NCI-H146 treated with DMSO at 0.1 percent for 48 hours (cell line): ENCODE data around the gene NUP205.
A peak's percentile ranks its signal among the peaks of the same experiment; 100 is the strongest.

Source experiments
- DNase-seq: peaks from one replicate; lab custom pipeline; 2025; ENCODE audit not compliant: unreplicated experiment; lab: John Stamatoyannopoulos, UW

The NUP205 gene, protein sequence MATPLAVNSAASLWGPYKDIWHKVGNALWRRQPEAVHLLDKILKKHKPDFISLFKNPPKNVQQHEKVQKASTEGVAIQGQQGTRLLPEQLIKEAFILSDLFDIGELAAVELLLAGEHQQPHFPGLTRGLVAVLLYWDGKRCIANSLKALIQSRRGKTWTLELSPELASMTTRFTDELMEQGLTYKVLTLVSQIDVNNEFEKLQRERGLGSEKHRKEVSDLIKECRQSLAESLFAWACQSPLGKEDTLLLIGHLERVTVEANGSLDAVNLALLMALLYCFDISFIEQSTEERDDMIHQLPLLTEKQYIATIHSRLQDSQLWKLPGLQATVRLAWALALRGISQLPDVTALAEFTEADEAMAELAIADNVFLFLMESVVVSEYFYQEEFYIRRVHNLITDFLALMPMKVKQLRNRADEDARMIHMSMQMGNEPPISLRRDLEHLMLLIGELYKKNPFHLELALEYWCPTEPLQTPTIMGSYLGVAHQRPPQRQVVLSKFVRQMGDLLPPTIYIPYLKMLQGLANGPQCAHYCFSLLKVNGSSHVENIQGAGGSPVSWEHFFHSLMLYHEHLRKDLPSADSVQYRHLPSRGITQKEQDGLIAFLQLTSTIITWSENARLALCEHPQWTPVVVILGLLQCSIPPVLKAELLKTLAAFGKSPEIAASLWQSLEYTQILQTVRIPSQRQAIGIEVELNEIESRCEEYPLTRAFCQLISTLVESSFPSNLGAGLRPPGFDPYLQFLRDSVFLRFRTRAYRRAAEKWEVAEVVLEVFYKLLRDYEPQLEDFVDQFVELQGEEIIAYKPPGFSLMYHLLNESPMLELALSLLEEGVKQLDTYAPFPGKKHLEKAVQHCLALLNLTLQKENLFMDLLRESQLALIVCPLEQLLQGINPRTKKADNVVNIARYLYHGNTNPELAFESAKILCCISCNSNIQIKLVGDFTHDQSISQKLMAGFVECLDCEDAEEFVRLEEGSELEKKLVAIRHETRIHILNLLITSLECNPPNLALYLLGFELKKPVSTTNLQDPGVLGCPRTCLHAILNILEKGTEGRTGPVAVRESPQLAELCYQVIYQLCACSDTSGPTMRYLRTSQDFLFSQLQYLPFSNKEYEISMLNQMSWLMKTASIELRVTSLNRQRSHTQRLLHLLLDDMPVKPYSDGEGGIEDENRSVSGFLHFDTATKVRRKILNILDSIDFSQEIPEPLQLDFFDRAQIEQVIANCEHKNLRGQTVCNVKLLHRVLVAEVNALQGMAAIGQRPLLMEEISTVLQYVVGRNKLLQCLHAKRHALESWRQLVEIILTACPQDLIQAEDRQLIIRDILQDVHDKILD (N-terminal part only)

DNA sequence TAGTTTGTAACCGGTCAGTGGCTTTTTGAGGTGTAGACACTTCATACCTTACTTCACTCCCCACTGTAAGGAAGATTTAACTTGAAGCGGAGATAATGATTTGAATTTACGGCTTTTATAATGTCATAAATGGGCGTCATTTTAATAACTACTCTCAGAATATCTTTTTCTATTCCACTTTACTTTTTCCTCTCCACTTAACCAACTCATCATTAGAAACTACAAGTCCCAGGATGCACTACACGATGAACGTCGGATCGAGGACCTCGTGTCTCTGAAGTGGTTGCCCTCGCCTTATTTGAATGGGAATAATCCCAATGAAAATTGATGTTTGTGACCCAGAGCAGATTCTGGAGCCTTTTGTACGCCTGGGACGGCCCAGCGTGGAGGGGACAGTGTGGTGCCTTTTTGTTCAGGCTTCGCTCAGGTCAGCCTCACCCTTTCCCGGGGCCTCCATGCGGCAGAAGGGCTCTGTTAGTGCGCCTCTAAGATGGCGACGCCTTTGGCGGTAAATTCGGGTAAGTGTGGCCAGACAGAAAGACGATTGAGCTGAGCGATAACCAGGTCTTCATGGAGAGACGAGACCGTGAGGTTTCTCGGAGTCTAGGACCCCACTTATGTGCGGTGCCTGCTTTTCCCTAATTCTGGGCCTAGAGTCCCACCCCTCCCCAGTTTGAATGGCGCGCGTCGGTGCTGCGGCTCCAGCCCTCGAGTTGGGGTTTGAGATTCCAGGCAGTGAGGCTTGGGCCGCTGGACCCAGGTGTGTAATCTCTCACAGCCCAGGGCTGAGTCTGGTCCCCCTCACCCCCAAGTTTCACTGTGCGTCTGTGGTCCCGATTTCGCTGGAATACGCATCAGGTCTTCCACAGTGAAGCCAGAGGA, at the start of gene NUP205:
NUP205 (plus strand) TSS at position 463 of the 882 bp plus-strand sequence; CDS start at position 491, 28 bp downstream.
- peak; percentile 94 for DNase-seq

DNA sequence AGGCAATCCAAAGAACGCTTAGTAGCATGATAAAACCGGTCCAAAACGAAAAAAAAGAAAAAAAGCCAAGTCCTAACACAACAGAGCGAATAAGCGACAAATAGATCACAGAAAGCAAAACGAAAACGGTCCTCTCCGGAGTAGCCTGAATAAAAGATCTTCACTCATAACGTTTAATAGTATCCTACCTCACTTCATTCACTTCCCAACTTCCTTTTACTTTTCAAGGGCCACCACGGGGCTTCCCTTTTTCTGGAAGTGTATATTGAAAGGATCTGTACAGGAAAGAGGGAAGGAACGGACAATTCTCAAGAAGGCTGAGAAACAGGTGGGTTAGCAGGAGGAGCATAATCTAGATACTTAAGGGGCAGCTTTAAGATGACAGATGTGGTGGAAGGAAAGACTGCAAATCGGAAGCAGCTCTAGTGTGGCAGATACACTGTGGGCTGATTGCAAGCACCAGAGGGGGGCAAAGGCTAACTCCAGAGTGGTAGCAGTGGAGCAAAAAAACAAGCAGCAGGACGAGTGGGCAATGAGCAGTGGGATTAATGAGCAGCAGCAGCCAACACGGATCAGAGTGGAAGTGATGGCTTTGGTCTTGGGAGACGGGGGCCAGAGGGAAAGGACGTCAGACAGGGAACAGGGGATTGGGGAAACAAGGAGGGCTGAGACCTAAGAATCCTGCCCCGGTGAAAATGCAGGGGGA, 48.7 kb upstream of the NUP205 start:
- DNase-seq = peak; percentile 24

GRCh38 chr7:135509589-135509838, 48.2 kb upstream of the NUP205 start:
- DNase-seq = no peak

DNA sequence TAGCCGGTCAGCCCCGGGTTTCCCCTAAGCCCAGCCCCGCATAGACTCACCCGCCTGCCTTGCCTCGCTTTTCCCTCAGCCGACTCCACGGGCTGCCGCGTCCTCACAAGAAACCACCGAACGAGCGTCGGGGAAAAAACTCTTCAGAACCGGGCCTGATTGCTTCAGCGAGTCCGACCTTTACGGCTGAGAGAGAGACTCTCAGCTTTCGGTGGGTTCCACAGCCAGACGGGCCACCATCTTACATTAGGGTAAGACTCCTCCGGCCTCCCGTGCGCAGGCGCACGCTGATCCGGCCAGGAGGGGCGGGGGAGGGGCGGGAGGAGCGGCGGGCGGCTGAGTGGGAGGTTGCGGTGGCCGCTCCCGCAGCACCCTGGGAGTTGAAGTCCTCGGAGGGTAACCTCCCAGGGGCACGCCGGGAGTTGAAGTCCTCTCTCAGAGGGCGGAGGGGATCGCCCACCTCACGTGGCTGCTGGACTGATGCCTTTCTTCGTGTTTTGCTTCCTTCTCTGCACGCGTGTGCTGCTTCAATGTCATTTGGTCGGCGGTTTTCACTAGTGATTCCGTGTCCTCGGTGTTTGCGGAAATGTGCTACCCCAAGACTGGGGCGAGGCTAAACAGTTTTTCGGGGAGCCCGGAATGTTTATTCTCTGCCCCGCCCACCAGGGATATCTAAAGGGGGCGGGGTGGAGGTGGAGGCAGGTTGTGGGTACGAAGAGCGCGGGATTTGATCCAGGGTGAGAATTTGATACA, 47.7 kb upstream of the NUP205 start, which contains the start of gene CNOT4:
CNOT4 (minus strand) TSS at position 264 of the 753 bp plus-strand sequence. CDS start 71,771 bp downstream, outside the sequence.
- DNase-seq = peak; percentile 91

GRCh38 chr7:135510592-135511183, 47.0 kb upstream of the NUP205 start:
- DNase-seq = peak; percentile 25

DNA sequence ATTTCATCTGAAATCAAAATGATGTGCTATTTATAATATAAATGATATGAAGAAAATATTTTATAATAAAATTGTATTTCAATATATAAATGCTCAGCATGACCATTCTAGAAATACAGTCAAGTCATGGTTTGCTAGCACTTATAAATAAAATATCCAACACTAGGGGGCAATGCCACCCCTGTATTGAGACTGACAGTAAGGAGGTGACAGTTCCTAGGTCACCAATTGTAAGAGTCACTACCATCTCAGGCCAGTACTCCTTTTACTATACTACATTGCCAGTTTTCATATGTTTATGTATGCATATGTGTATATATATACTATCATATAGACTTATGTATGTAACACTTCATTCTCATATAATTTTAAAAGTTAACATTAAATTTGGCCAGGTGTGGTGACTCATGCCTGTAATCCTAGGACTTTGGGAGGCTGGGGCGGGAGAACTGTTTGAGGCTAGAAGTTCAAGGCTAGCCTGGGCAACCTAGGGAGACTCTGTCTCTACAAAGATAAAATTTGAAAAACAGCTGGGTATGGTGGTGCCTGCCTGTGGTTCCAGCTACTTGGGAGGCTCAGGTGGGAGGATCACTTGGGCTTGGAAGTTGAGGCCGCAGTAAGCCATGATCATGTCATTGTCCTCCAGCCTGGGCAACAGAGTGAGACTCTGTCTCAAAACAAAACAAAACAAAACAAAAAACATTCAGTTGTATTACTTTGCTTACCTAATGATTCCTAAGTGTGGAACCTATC, 45.4 kb upstream of the NUP205 start:
- DNase-seq = peak; percentile 73

- peak; percentile 6 for DNase-seq
Measured at GRCh38 chr7:135514856-135515255, 42.9 kb upstream of the NUP205 start.

GRCh38 chr7:135517060-135517459, 40.7 kb upstream of the NUP205 start:
- no peak for DNase-seq

DNA sequence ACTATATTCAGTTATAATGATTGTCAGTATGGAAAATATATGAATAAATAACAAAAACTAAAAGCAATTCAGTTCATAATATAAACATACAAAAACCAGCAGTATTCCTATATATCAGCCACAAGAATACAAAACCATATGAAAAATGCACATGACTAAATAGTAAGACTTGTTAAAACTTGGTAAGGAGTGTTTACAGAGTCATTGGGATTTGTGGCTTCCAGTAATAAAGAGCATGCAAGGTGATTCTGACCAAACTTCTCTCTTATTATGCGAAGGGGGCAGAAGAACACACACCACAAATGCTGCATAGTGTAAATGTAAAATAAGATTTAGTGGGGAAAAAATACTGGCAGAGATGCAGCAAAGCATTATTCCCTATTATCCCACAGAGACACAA, 39.0 kb upstream of the NUP205 start:
- DNase-seq = no peak

DNA sequence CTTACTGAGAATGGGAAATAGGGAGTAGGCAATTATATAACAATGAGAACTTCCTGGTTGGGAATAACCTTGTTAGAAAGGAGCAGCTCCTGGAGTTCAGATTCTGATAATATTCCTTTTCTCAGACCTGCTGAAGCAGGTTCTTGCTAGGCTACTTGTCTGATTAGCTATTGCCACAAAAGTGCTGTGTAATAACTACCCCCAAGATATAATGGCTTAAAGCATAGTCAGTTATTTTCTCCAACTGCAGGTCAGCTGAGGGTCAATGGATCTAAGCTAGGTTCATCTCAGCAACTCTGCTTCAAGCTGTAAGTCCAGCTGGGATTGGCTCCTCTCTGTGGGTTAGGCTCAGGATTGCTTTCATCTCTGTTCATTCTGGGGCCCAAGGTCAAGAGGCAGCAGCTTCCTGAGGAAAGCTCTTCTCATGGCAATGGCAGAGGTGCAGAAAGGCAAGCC, 38.5 kb upstream of the NUP205 start:
- DNase-seq = no peak

GRCh38 chr7:135519871-135520270, 37.8 kb upstream of the NUP205 start:
- DNase-seq = no peak

GRCh38 chr7:135522509-135522908, 35.2 kb upstream of the NUP205 start:
- DNase-seq = no peak

GRCh38 chr7:135523146-135523545, 34.6 kb upstream of the NUP205 start:
- DNase-seq = no peak

- no peak for DNase-seq
Measured at GRCh38 chr7:135525426-135525825, 32.3 kb upstream of the NUP205 start.

GRCh38 chr7:135527025-135527424, 30.7 kb upstream of the NUP205 start:
- DNase-seq = no peak

GRCh38 chr7:135536150-135536549, 21.6 kb upstream of the NUP205 start:
- DNase-seq = no peak

DNA sequence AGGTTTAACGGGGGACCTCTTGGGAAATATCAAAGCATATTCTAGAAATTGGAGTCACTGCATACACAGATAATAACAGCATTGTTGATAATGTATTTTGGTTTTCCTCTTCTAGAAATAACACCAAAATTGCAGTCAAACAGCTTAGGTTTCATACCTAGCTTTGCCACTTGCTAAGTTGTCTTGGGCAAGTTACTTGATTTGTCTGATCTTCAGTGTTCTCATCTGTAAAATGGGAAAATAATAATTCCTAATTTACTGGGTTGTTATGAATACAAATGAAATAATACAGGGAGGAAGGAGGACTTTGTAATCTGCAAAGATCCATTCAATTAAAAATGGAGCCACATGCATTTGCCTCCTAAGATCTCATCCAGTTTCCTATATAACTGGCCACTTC, 20.3 kb upstream of the NUP205 start:
- DNase-seq = no peak

DNA sequence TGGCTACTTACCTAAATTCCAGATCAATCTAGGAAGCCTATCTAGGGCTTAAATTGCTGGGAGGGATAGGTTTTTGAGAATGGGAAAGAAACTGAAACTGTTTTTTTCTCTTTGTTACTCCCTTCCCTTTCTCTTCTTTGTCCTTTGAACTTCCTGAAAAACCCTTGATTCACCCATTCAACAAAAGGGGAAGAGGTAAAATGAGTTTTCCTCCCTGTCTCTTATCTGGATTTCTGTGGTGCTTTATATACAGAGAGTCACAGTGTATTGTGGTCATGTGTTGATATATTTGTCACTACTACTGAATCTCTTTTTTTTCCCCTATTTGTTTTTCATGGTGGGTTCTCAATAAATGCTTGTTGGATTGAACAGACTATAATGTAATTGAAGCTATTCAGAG, 19.8 kb upstream of the NUP205 start:
- DNase-seq = no peak
